GM19239 (cell line): ENCODE data around the gene CTTN.
"Not testable (repeated sequence)": the region's sequence is repeated elsewhere in the genome, so short reads cannot be mapped to it uniquely, and the experiment has no call there.

Source experiments
- DNase-seq: peaks from one replicate; pipeline ENCODE4 v3.0.0; 2011; ENCODE audit warnings: low spot score; ENCODE audit not compliant: insufficient read length
- FAIRE-seq: peaks from 2 replicates; lab custom pipeline; 2011; peaks lifted over from hg19 to GRCh38; lab: Jason Lieb, UNC

The CTTN gene

GRCh38 chr11:70378506-70379134 is 19.7 kb upstream of the CTTN start:
- DNase-seq (no peak), FAIRE-seq (no peak)

GRCh38 chr11:70381350-70381749 is 17.0 kb upstream of the CTTN start:
- no peak for FAIRE-seq

GRCh38 chr11:70381872-70382861 is 16.2 kb upstream of the CTTN start:
- no peak for DNase-seq
- no peak for FAIRE-seq

More at GRCh38 chr11:70381350-70381749, 17.0 kb upstream of the CTTN start:
- no peak for DNase-seq

- no peak for FAIRE-seq
Observed at GRCh38 chr11:70383664-70384565, 14.4 kb upstream of the CTTN start.

GRCh38 chr11:70384566-70385152 is 13.7 kb upstream of the CTTN start:
- DNase-seq (no peak), FAIRE-seq (no peak)

More at GRCh38 chr11:70383664-70384565, 14.4 kb upstream of the CTTN start:
- DNase-seq = no peak

- DNase-seq (no peak), FAIRE-seq (no peak)
Observed at GRCh38 chr11:70387564-70387963, 10.8 kb upstream of the CTTN start.

- no peak for FAIRE-seq
Observed at GRCh38 chr11:70389201-70389600, 9.1 kb upstream of the CTTN start.

GRCh38 chr11:70390882-70391281 is 7.4 kb upstream of the CTTN start:
- FAIRE-seq, DNase-seq: not testable (repeated sequence)

More at GRCh38 chr11:70389201-70389600, 9.1 kb upstream of the CTTN start:
- no peak for DNase-seq

GRCh38 chr11:70394211-70394950 is 3.9 kb upstream of the CTTN start:
- FAIRE-seq (no peak), DNase-seq (no peak)

GRCh38 chr11:70397336-70397982 is 870 bp upstream of the CTTN start:
- no peak for DNase-seq
- FAIRE-seq = peak; percentile 48

GRCh38 chr11:70398834-70399680 is 728 bp downstream of the CTTN start:
- DNase-seq = peak; percentile 36
- FAIRE-seq = no peak

GRCh38 chr11:70399681-70400112 is 1.4 kb downstream of the CTTN start:
- no peak for FAIRE-seq
- no peak for DNase-seq

GRCh38 chr11:70400643-70401042 is 2.3 kb downstream of the CTTN start:
- FAIRE-seq (no peak), DNase-seq (no peak)

- DNase-seq (no peak), FAIRE-seq (no peak)
Observed at GRCh38 chr11:70402016-70402415, 3.7 kb downstream of the CTTN start.

- DNase-seq = no peak
- FAIRE-seq = no peak
Observed at GRCh38 chr11:70402685-70403084, 4.4 kb downstream of the CTTN start.

GRCh38 chr11:70404244-70404643 is 5.9 kb downstream of the CTTN start:
- DNase-seq (no peak), FAIRE-seq (no peak)

GRCh38 chr11:70405679-70406395 is 7.5 kb downstream of the CTTN start:
- no peak for DNase-seq
- FAIRE-seq = no peak
